GM13976 (cell line): ENCODE measurements around the gene CMIP.

ENCODE experiments used
- DNase-seq: peaks from one replicate; pipeline ENCODE4 v3.0.0; 2012; ENCODE audit warnings: low spot score
- CTCF ChIP-seq: IDR thresholded peaks from 2 replicates; pipeline ENCODE4 v1.5.1; 2012; ENCODE audit warnings: borderline replicate concordance, mild to moderate bottlenecking; ENCODE audit not compliant: insufficient read depth; ENCODE audit errors: extremely low read depth, missing control alignments, control extremely low read depth
- in situ Hi-C: fragments of 300-500 bp; cut with MboI; formaldehyde crosslinking; loops from one replicate; pipeline ENCODE4 v1.12.0; 2022; ENCODE audit warnings: low sequenced_read_pairs, mixed read lengths, inconsistent platforms; ENCODE audit not compliant: unreplicated experiment

CMIP gene

GRCh38 chr16:81549547-81550431, 105.2 kb downstream of the CMIP start:
- no peak for TF ChIP-seq CTCF
- no peak for DNase-seq
- in situ Hi-C loops, result no loop called here

DNA sequence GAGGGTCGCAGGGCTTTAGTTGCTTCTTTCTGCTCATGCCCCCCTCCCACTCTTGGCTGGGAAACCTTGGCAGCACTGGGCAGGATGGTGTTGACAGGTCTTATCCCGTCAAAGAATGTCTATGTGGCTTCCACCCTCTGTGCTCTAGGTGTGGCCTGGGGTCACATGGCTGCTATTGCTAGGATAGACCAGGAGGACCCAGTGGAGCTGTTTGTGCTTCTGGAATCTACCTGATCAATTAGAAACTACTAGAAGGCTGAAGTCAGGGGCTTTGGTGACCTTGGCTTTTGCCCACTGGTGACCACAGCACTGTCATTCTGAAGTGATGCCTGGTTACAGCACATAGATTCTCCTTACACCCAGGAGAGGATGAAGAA, 105.8 kb downstream of the CMIP start:
- DNase-seq, result no peak
- no peak for TF ChIP-seq CTCF
- in situ Hi-C loops, result no loop called here

DNA sequence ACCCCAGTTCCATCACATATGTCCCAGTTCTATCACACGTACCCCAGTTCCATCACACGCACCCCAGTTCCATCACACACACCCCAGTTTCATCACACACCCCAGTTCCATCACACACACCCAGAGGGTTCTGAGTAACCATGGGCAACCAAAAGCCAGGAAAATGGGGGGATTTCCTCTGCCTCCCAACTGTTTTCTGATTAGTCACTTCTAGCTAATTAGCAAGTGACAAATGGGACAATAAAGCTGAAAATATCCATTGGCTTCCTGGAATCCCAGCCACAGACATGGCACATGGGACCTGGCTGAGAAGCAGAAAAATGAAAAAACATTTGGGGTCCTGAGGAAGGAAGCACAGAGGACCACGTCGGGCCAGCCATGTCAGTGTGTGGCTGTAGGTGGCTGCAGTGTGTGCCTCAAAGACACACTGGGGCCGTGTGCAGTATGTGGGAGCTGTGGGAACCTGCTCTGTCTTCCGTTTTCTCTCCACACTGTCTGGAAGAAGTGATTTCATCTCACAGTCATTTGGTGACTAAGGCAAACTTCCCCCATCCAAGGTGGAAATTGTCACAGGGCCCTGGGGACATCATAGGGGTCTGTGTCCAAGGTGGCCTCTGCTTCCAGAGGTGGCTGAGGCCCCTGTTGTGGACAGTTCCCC, 106.7 kb downstream of the CMIP start:
- in situ Hi-C loops, result no loop called here
- TF ChIP-seq CTCF, result no peak
- DNase-seq, result peak; percentile 73

- no peak for DNase-seq
- in situ Hi-C loops, result no loop called here
- no peak for TF ChIP-seq CTCF
Measured at GRCh38 chr16:81551821-81552304, 107.3 kb downstream of the CMIP start.

GRCh38 chr16:81552743-81553079, 108.1 kb downstream of the CMIP start:
- DNase-seq, result no peak
- in situ Hi-C loops, result no loop called here
- TF ChIP-seq CTCF, result no peak

- TF ChIP-seq CTCF, result no peak
- in situ Hi-C loops, result no loop called here
- no peak for DNase-seq
Measured at GRCh38 chr16:81553080-81553813, 108.6 kb downstream of the CMIP start.
